Stimulated activated CD8-positive, alpha-beta memory T cell treated with anti-CD3 and anti-CD28 coated beads, Interleukin-7, amount 100 ng/mL, for 4 hours (primary cell): ENCODE measurements around the gene TPD52L1.
"Not testable (repeated sequence)": the region's sequence is repeated elsewhere in the genome, so short reads cannot be mapped to it uniquely, and the experiment has no call there.

ENCODE experiments used
- DNase-seq, 2 donors: peaks; one replicate each; pipeline ENCODE4 v3.0.0-alpha.2; 2020; ENCODE audit warnings: low read depth in 2 of 2

TPD52L1 gene

GRCh38 chr6:125140808-125141207 lies 12.8 kb upstream of the TPD52L1 start:
- no peak for DNase-seq

GRCh38 chr6:125142618-125143017 lies 11.0 kb upstream of the TPD52L1 start:
- DNase-seq, result no peak

GRCh38 chr6:125144822-125145221 lies 8.8 kb upstream of the TPD52L1 start:
- no peak for DNase-seq

- no peak for DNase-seq
These were observed 4.1 kb upstream of the TPD52L1 start for GRCh38 chr6:125149256-125150144.

GRCh38 chr6:125151700-125152099 lies 1.9 kb upstream of the TPD52L1 start:
- no peak for DNase-seq

- DNase-seq, result no peak
These were observed 666 bp downstream of the TPD52L1 start for GRCh38 chr6:125154118-125154760.

GRCh38 chr6:125154761-125155135 lies 1.2 kb downstream of the TPD52L1 start:
- no peak for DNase-seq

- DNase-seq, result no peak
These were observed 1.8 kb downstream of the TPD52L1 start for GRCh38 chr6:125155344-125155743.

GRCh38 chr6:125156496-125156895 lies 2.9 kb downstream of the TPD52L1 start:
- no peak for DNase-seq

GRCh38 chr6:125157280-125157679 lies 3.7 kb downstream of the TPD52L1 start:
- no peak for DNase-seq

- DNase-seq, result no peak
These were observed 4.2 kb downstream of the TPD52L1 start for GRCh38 chr6:125157725-125158124.

- not testable (repeated sequence) for DNase-seq
These were observed 9.8 kb downstream of the TPD52L1 start for GRCh38 chr6:125163339-125163738.

- DNase-seq, result no peak
These were observed 10.2 kb downstream of the TPD52L1 start for GRCh38 chr6:125163811-125164210.

GRCh38 chr6:125164696-125165095 lies 11.1 kb downstream of the TPD52L1 start:
- no peak for DNase-seq

GRCh38 chr6:125165256-125165655 lies 11.7 kb downstream of the TPD52L1 start:
- no peak for DNase-seq

GRCh38 chr6:125165776-125166175 lies 12.2 kb downstream of the TPD52L1 start:
- DNase-seq, result no peak

GRCh38 chr6:125166711-125167110 lies 13.1 kb downstream of the TPD52L1 start:
- no peak for DNase-seq

- DNase-seq, result no peak
These were observed 14.0 kb downstream of the TPD52L1 start for GRCh38 chr6:125167579-125167978.

GRCh38 chr6:125169058-125169457 lies 15.5 kb downstream of the TPD52L1 start:
- no peak for DNase-seq

GRCh38 chr6:125169522-125169921 lies 15.9 kb downstream of the TPD52L1 start:
- DNase-seq, result no peak

GRCh38 chr6:125170376-125170775 lies 16.8 kb downstream of the TPD52L1 start:
- DNase-seq, result no peak

- no peak for DNase-seq
These were observed 19.9 kb downstream of the TPD52L1 start for GRCh38 chr6:125173341-125174095.
